SK-N-SH (cell line): Measurements from ENCODE around the gene CDHR3. TPM values are rescaled to one million over a fixed set of nuclear protein-coding genes. Genes with fewer than 3 reads are reported as not detected.

Source experiments
- CTCF ChIA-PET: fragments of 300-600, 350-600 bp; formaldehyde crosslinking; extraction: SDS; loops from one replicate; lab custom pipeline; 2021; lab: Yijun Ruan, JAX
- POLR2A ChIA-PET: fragments of 350-600 bp; sonication (Branson Sonifier 250); formaldehyde crosslinking; extraction: SDS; loops from one replicate; lab custom pipeline; 2020; ENCODE audit warnings: antibody characterized with exemption, inconsistent platforms; lab: Yijun Ruan, JAX
- DNase-seq: peaks from one replicate; pipeline ENCODE4 v3.0.0; 2012
- H2AFZ ChIP-seq: fragments of 200-600 bp; sonication (generic); 2 replicates; pipeline ENCODE4 v1.8.1; 2016; ENCODE audit warnings: antibody characterized with exemption, mild to moderate bottlenecking, low read depth
- H3F3A ChIP-seq: fragments of 200-600 bp; sonication (generic); replicated peaks from 2 replicates; pipeline ENCODE3; 2016; ENCODE audit warnings: antibody characterized with exemption, mild to moderate bottlenecking; ENCODE audit not compliant: insufficient read depth
- H3K27ac ChIP-seq, 2 experiments: fragments of 200-500 bp in 1 of 2; fragments of 200-600 bp in 1 of 2; sonication (Bioruptor generic) in 1 of 2; sonication (generic), shearing (Covaris generic) in 1 of 2; 2 replicates each; pipeline versions ENCODE4 v1.5.1 to v1.6.1; 2014 to 2016; ENCODE audit warnings: low read depth in 2 of 2, inconsistent platforms in 1 of 2, low read length in 1 of 2, mild to moderate bottlenecking in 1 of 2, mixed read lengths in 1 of 2
- H3K27me3 ChIP-seq: fragments of 200-600 bp; sonication (generic), shearing (Covaris generic); 2 replicates; pipeline ENCODE4 v1.6.1; 2016; ENCODE audit warnings: mixed run types; ENCODE audit not compliant: insufficient read depth
- H3K36me3 ChIP-seq, 2 experiments: fragments of 200-500 bp in 1 of 2; fragments of 200-600 bp in 1 of 2; sonication (Bioruptor generic) in 1 of 2; sonication (generic) in 1 of 2; replicated peaks in 1 of 2; 2 replicates each; pipeline versions ENCODE3 to v1.5.1; 2014 to 2016; ENCODE audit warnings: low read length in 1 of 2, mild to moderate bottlenecking in 1 of 2; ENCODE audit not compliant: insufficient read depth in 2 of 2, control insufficient read depth in 1 of 2
- H3K4me1 ChIP-seq, 2 experiments: fragments of 200-500 bp in 1 of 2; fragments of 200-600 bp in 1 of 2; sonication (Bioruptor generic) in 1 of 2; sonication (generic), shearing (Covaris generic) in 1 of 2; 2 replicates each; pipeline versions ENCODE4 v1.5.1 to v1.6.1; 2014 to 2016; ENCODE audit warnings: low read depth in 1 of 2, low read length in 1 of 2, mixed run types in 1 of 2; ENCODE audit not compliant: insufficient read depth in 2 of 2, control insufficient read depth in 1 of 2
- H3K4me2 ChIP-seq: fragments of 200-600 bp; sonication (generic), shearing (Covaris generic); 2 replicates; pipeline ENCODE4 v1.6.1; 2017; ENCODE audit warnings: mixed run types
- H3K4me3 ChIP-seq, 2 experiments: fragments of 200-500 bp in 1 of 2; fragments of 200-600 bp in 1 of 2; sonication (Bioruptor generic) in 1 of 2; sonication (generic), shearing (Covaris generic) in 1 of 2; 2 replicates each; pipeline versions ENCODE4 v1.5.1 to v1.8.1; 2014 to 2016; ENCODE audit warnings: low read depth in 2 of 2, inconsistent platforms in 1 of 2, low read length in 1 of 2, mild to moderate bottlenecking in 1 of 2, mixed read lengths in 1 of 2, moderate library complexity in 1 of 2
- H3K79me2 ChIP-seq: fragments of 200-600 bp; sonication (generic); 2 replicates; pipeline ENCODE4 v1.8.1; 2017; ENCODE audit warnings: mild to moderate bottlenecking; ENCODE audit not compliant: insufficient read depth
- H3K9ac ChIP-seq: fragments of 200-600 bp; sonication (generic); 2 replicates; pipeline ENCODE4 v1.6.1; 2017; ENCODE audit warnings: mixed run types
- H3K9me2 ChIP-seq: fragments of 200-600 bp; sonication (generic); 2 replicates; pipeline ENCODE4 v1.6.1; 2017; ENCODE audit warnings: mixed run types
- H3K9me3 ChIP-seq: fragments of 200-600 bp; sonication (generic); 2 replicates; pipeline ENCODE4 v1.6.1; 2017; ENCODE audit warnings: mixed run types, mild to moderate bottlenecking, moderate library complexity
- H4K20me1 ChIP-seq: fragments of 200-600 bp; sonication (generic); 2 replicates; pipeline ENCODE4 v1.6.1; 2017; ENCODE audit warnings: mild to moderate bottlenecking, mixed run types; ENCODE audit not compliant: insufficient read depth
- GABPA ChIP-seq: IDR thresholded peaks from 2 replicates; pipeline ENCODE4 v1.4.0; 2012; ENCODE audit warnings: low read depth, mild to moderate bottlenecking
- GATA2 ChIP-seq: sonication (generic); formaldehyde crosslinking; IDR thresholded peaks from 2 replicates; pipeline ENCODE4 v1.5.0; 2020; ENCODE audit warnings: mild to moderate bottlenecking, missing genetic modification reagents
- RAD21 ChIP-seq: IDR thresholded peaks from 2 replicates; pipeline ENCODE4 v1.6.1; 2012; ENCODE audit warnings: mild to moderate bottlenecking, low read length
- RCOR1 ChIP-seq: fragments of 150-350 bp; IDR thresholded peaks from 2 replicates; pipeline ENCODE4 v1.6.1; 2017; ENCODE audit warnings: antibody characterized with exemption, low read length
- TCF12 ChIP-seq: IDR thresholded peaks from 2 replicates; pipeline ENCODE4 v1.4.0; 2012
- TEAD4 ChIP-seq: IDR thresholded peaks from 2 replicates; pipeline ENCODE4 v1.4.0; 2012; ENCODE audit warnings: mild to moderate bottlenecking, borderline replicate concordance; ENCODE audit not compliant: insufficient read depth
- YY1 ChIP-seq: IDR thresholded peaks from 2 replicates; pipeline ENCODE4 v1.4.0; 2012; ENCODE audit warnings: low read depth, mild to moderate bottlenecking
- WGBS: methylation state at CpG from one replicate; pipeline ENCODE4 v1.1.6; 2017; ENCODE audit warnings: low lambda C conversion rate; 5-methylcytosine and 5-hydroxymethylcytosine counted together
- polyA plus RNA-seq, 3 experiments: library from polyadenylated mRNA; depleted of rRNA; stranded (reverse); fragments of >200 nt; gene quantifications; 2 replicates each; pipeline ENCODE4 v1.2.3, GENCODE V29; 2012
- TF ChIP-seq, protein P1 (sequence below): IDR thresholded peaks from 2 replicates; pipeline ENCODE4 v1.4.0; 2012; ENCODE audit warnings: low read depth, borderline replicate concordance
- TF ChIP-seq, protein P2 (sequence below): IDR thresholded peaks from 2 replicates; pipeline ENCODE4 v1.4.0; 2012; ENCODE audit warnings: low read depth, borderline replicate concordance
- TF ChIP-seq, protein P3 (sequence below): fragments of 150-350 bp; IDR thresholded peaks from 2 replicates; pipeline ENCODE4 v1.6.1; 2016; ENCODE audit warnings: mild to moderate bottlenecking, low read depth, low read length

Gene CDHR3
- polyA plus RNA-seq, 1 of the 3 experiments (the other 2 are of a cell fraction): 7.5 TPM

DNA sequence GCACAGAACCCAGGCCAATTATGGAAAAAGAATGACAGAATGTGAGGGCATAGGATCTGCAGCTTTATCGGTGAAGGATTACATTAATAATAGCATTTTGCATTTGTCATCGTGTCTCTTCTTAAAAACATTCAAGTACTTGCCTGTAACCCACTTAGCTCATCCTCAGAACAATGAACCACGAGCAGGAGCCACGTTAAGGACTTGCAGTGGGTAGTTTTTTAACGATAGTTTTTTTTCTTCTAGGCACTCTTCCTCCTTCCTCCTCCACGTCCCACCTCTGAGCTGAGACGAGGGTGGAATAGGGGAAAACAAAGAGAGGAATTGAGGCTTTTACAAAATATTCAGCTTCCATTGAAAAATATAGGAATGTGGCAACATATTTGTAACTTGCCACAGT lies 27.1 kb downstream of the CDHR3 start:
- no peaks in the 10 kb centered on the region for H4K20me1 ChIP-seq
- H3K27ac ChIP-seq: no peak overlapping the region
- no peak for TF ChIP-seq GABPA
- H3K4me2 ChIP-seq: no peak overlapping the region; the same call in 1 of the 2 replicates
- H3K4me3 ChIP-seq: no peak overlapping the region
- ChIA-PET CTCF (interaction anchor here (0.7 to 3.3 kb wide), 11 partner anchors 8 to 401 kb away, joined by 3 to 15 read pairs (median 6); no protein-coding TSS in a partner anchor), POLR2A (interaction anchor here (1.5 kb wide), 1 partner anchor 21 kb away, joined by 3 read pairs; no protein-coding TSS in a partner anchor)
- no peak for DNase-seq
- H3K27me3 ChIP-seq: no peaks in the 10 kb centered on the region; the same call in 1 of the 2 replicates
- WGBS: 86% methylated on average over 7 of the region's 7 CpGs
- no peaks in the 10 kb centered on the region for H3K36me3 ChIP-seq
- H3F3A ChIP-seq: no peaks in the 10 kb centered on the region
- H3K4me1 ChIP-seq: peaks cover 7 to 16% of the 10 kb centered on the region in 2 experiments
- no peaks in the 10 kb centered on the region for H3K9me2 ChIP-seq
- H3K9me3 ChIP-seq: no peaks in the 10 kb centered on the region
- no peaks in the 10 kb centered on the region for H3K79me2 ChIP-seq
- no peak overlapping the region for H3K9ac ChIP-seq
- no peak overlapping the region for H2AFZ ChIP-seq

DNA sequence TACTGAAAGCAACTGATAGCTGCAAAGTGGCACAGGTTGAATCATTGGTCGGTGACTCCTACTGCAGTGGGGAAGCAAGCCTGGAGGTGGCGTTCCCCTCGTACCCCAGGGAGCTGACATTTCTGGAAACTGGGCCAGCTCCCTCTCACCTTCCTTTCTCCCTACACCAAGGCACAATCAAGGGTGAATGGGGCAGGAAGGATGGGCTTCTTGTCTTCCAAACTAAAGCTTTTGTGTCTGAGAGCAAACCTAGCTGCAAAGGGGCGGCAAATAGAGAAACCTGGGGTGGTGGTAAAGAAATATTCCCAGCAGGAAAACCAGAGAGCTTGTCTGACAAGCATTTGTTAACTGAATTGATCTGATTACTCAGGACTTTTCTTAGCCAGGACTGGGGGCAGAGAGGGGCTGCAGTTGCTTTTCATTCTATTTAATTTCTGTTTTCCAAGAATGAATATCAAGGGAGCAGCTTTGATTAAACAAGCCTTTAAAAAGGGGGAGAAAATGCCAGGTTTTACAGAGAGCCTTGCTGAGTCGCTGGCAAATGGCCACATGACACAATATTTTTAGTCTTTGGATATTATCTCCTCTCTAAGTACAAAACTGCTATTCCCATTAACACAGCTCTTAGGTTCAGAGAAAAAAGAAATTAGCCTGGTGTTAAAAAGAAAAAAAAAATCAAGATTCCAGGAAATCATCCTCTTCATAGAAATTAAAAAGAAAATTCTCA lies 27.8 kb downstream of the CDHR3 start:
- CTCF ChIA-PET: interaction anchor here (0.8 to 3.3 kb wide), 9 partner anchors 9 to 232 kb away, joined by 3 to 15 read pairs (median 6); no protein-coding TSS in a partner anchor
- Histone ChIP-seq H3K9me3 (no peaks in the 10 kb centered on the region), H3K27me3 (no peaks in the 10 kb centered on the region; the same call in 1 of the 2 replicates), H3K79me2 (no peaks in the 10 kb centered on the region), H3K27ac (no peak overlapping the region), H3K4me2 (peak overlapping the region; percentile 27; the same call in 1 of the 2 replicates), H3F3A (no peaks in the 10 kb centered on the region), H3K4me3 (no peak overlapping the region), H3K36me3 (no peaks in the 10 kb centered on the region), H3K4me1 (peaks cover 7 to 16% of the 10 kb centered on the region in 2 experiments), H3K9me2 (no peaks in the 10 kb centered on the region), H4K20me1 (no peaks in the 10 kb centered on the region), H3K9ac (no peak overlapping the region), H2AFZ (peak overlapping the region; percentile 24; the same call in 1 of the 2 replicates)
- 75% methylated on average over 5 of the region's 5 CpGs for WGBS
- no peak for DNase-seq
- POLR2A ChIA-PET: interaction anchor here (1.5 kb wide), 1 partner anchor 21 kb away, joined by 3 read pairs; no protein-coding TSS in a partner anchor
- TF ChIP-seq, protein P1, sequence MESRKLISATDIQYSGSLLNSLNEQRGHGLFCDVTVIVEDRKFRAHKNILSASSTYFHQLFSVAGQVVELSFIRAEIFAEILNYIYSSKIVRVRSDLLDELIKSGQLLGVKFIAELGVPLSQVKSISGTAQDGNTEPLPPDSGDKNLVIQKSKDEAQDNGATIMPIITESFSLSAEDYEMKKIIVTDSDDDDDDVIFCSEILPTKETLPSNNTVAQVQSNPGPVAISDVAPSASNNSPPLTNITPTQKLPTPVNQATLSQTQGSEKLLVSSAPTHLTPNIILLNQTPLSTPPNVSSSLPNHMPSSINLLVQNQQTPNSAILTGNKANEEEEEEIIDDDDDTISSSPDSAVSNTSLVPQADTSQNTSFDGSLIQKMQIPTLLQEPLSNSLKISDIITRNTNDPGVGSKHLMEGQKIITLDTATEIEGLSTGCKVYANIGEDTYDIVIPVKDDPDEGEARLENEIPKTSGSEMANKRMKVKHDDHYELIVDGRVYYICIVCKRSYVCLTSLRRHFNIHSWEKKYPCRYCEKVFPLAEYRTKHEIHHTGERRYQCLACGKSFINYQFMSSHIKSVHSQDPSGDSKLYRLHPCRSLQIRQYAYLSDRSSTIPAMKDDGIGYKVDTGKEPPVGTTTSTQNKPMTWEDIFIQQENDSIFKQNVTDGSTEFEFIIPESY: no peak
- TF ChIP-seq TEAD4 (no peak), RAD21 (0 out of 2 replicates have a peak, but pooled peaks have one; percentile 1), RCOR1 (no peak), YY1 (no peak), GATA2 (CRISPR knock-in tag) (no peak), TCF12 (no peak)
- TF ChIP-seq, protein P2, sequence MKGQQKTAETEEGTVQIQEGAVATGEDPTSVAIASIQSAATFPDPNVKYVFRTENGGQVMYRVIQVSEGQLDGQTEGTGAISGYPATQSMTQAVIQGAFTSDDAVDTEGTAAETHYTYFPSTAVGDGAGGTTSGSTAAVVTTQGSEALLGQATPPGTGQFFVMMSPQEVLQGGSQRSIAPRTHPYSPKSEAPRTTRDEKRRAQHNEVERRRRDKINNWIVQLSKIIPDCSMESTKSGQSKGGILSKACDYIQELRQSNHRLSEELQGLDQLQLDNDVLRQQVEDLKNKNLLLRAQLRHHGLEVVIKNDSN: 0 out of 2 replicates have a peak, but pooled peaks have one; percentile 21
- TF ChIP-seq, protein P3, sequence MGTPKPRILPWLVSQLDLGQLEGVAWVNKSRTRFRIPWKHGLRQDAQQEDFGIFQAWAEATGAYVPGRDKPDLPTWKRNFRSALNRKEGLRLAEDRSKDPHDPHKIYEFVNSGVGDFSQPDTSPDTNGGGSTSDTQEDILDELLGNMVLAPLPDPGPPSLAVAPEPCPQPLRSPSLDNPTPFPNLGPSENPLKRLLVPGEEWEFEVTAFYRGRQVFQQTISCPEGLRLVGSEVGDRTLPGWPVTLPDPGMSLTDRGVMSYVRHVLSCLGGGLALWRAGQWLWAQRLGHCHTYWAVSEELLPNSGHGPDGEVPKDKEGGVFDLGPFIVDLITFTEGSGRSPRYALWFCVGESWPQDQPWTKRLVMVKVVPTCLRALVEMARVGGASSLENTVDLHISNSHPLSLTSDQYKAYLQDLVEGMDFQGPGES: no peak
